ENCODE results near the gene PARD3. TPM values are rescaled to one million over a fixed set of nuclear protein-coding genes. Genes with fewer than 3 reads are reported as not detected.

The PARD3 gene
- polyA plus RNA-seq, 1 donor from 2014 or later, result 12.4 TPM

- H3K36me3 ChIP-seq (ENCODE audit: insufficient read depth, low read length), result no peaks in the 10 kb centered on the region
- TF ChIP-seq MXI1 (conservative IDR thresholded peaks at IDR 0.05; ENCODE audit: poor library complexity, severe bottlenecking) (no peak), TAF1 (IDR thresholded peaks at IDR 0.05; ENCODE audit: low read depth) (no peak), EZH2 (IDR thresholded peaks at IDR 0.05; ENCODE audit: borderline replicate concordance, insufficient read depth, low read length, poor library complexity, severe bottlenecking) (no peak), RAD21 (conservative IDR thresholded peaks at IDR 0.05) (no peak), SMC3 (conservative IDR thresholded peaks at IDR 0.05; ENCODE audit: poor library complexity) (no peak), REST (IDR thresholded peaks at IDR 0.05; ENCODE audit: borderline replicate concordance) (no peak), EP300 (conservative IDR thresholded peaks at IDR 0.05; ENCODE audit: poor library complexity, severe bottlenecking) (no peak), CTCF (IDR thresholded peaks at IDR 0.05; ENCODE audit: poor library complexity, severe bottlenecking) (no peak), POLR2AphosphoS5 (IDR thresholded peaks at IDR 0.05) (no peak)
- no peaks in the 10 kb centered on the region for H3F3A ChIP-seq (ENCODE audit: insufficient read depth, low read length, poor library complexity, severe bottlenecking)
- no peak overlapping the region for H2AFZ ChIP-seq (ENCODE audit: low read depth, low read length)
- no peaks in the 10 kb centered on the region for H3K27me3 ChIP-seq (ENCODE audit: insufficient read depth, low read depth, low read length)
- no peak overlapping the region for H3K27ac ChIP-seq (ENCODE audit: low read length)
- no peak overlapping the region for H3K4me2 ChIP-seq (ENCODE audit: low read length)
- no peaks in the 10 kb centered on the region for H3K79me2 ChIP-seq (replicated peaks; ENCODE audit: insufficient read depth, low read length)
- H3K9ac ChIP-seq (ENCODE audit: low read length), result no peak overlapping the region
- H3K9me3 ChIP-seq (ENCODE audit: low read length), result no peaks in the 10 kb centered on the region
- no peak overlapping the region for H3K4me3 ChIP-seq (ENCODE audit: low read length)
- no peaks in the 10 kb centered on the region for H4K20me1 ChIP-seq (ENCODE audit: insufficient read depth)
- H3K9me2 ChIP-seq (ENCODE audit: insufficient read depth, low read length), result no peaks in the 10 kb centered on the region
Measured at GRCh38 chr10:34476608-34477007, 338.5 kb downstream of the PARD3 start.

GRCh38 chr10:34475786-34476185, 339.3 kb downstream of the PARD3 start:
- H4K20me1 ChIP-seq (ENCODE audit: insufficient read depth), result no peaks in the 10 kb centered on the region
- H3K4me2 ChIP-seq (ENCODE audit: low read length), result no peak overlapping the region
- H2AFZ ChIP-seq (ENCODE audit: low read depth, low read length), result no peak overlapping the region

GRCh38 chr10:34475274-34475646, 339.8 kb downstream of the PARD3 start:
- H3K4me3 ChIP-seq (ENCODE audit: low read length), result no peak overlapping the region
- H3K9ac ChIP-seq (ENCODE audit: low read length), result no peak overlapping the region
- H3F3A ChIP-seq (ENCODE audit: insufficient read depth, low read length, poor library complexity, severe bottlenecking), result no peaks in the 10 kb centered on the region
- no peak overlapping the region for H2AFZ ChIP-seq (ENCODE audit: low read depth, low read length)
- H4K20me1 ChIP-seq (ENCODE audit: insufficient read depth), result no peaks in the 10 kb centered on the region
- no peak for TF ChIP-seq SMC3 (conservative IDR thresholded peaks at IDR 0.05; ENCODE audit: poor library complexity)
- TF ChIP-seq POLR2AphosphoS5 (IDR thresholded peaks at IDR 0.05), result no peak
- no peak for TF ChIP-seq EZH2 (IDR thresholded peaks at IDR 0.05; ENCODE audit: borderline replicate concordance, insufficient read depth, low read length, poor library complexity, severe bottlenecking)
- no peak for TF ChIP-seq EP300 (conservative IDR thresholded peaks at IDR 0.05; ENCODE audit: poor library complexity, severe bottlenecking)
- no peak for TF ChIP-seq REST (IDR thresholded peaks at IDR 0.05; ENCODE audit: borderline replicate concordance)
- no peak for TF ChIP-seq MXI1 (conservative IDR thresholded peaks at IDR 0.05; ENCODE audit: poor library complexity, severe bottlenecking)
- no peak for TF ChIP-seq TAF1 (IDR thresholded peaks at IDR 0.05; ENCODE audit: low read depth)
- no peak for TF ChIP-seq CTCF (IDR thresholded peaks at IDR 0.05; ENCODE audit: poor library complexity, severe bottlenecking)
- TF ChIP-seq RAD21 (conservative IDR thresholded peaks at IDR 0.05), result no peak
- H3K9me3 ChIP-seq (ENCODE audit: low read length), result no peaks in the 10 kb centered on the region
- H3K9me2 ChIP-seq (ENCODE audit: insufficient read depth, low read length), result no peaks in the 10 kb centered on the region
- H3K27me3 ChIP-seq (ENCODE audit: insufficient read depth, low read depth, low read length), result no peaks in the 10 kb centered on the region
- no peak overlapping the region for H3K27ac ChIP-seq (ENCODE audit: low read length)
- H3K4me2 ChIP-seq (ENCODE audit: low read length), result no peak overlapping the region
- H3K79me2 ChIP-seq (replicated peaks; ENCODE audit: insufficient read depth, low read length), result no peaks in the 10 kb centered on the region
- H3K36me3 ChIP-seq (ENCODE audit: insufficient read depth, low read length), result no peaks in the 10 kb centered on the region

More at GRCh38 chr10:34475786-34476185, 339.3 kb downstream of the PARD3 start:
- no peak overlapping the region for H3K27ac ChIP-seq (ENCODE audit: low read length)
- H3K9ac ChIP-seq (ENCODE audit: low read length), result no peak overlapping the region
- no peaks in the 10 kb centered on the region for H3K79me2 ChIP-seq (replicated peaks; ENCODE audit: insufficient read depth, low read length)
- TF ChIP-seq SMC3 (conservative IDR thresholded peaks at IDR 0.05; ENCODE audit: poor library complexity) (no peak), POLR2AphosphoS5 (IDR thresholded peaks at IDR 0.05) (no peak)
- no peaks in the 10 kb centered on the region for H3K27me3 ChIP-seq (ENCODE audit: insufficient read depth, low read depth, low read length)
- H3K9me2 ChIP-seq (ENCODE audit: insufficient read depth, low read length), result no peaks in the 10 kb centered on the region
- H3K36me3 ChIP-seq (ENCODE audit: insufficient read depth, low read length), result no peaks in the 10 kb centered on the region
- H3K9me3 ChIP-seq (ENCODE audit: low read length), result no peaks in the 10 kb centered on the region
- H3K4me3 ChIP-seq (ENCODE audit: low read length), result no peak overlapping the region
- H3F3A ChIP-seq (ENCODE audit: insufficient read depth, low read length, poor library complexity, severe bottlenecking), result no peaks in the 10 kb centered on the region
